ENCODE data around the gene CARMIL3. TPM values are rescaled to one million over a fixed set of nuclear protein-coding genes. Genes with fewer than 3 reads are reported as not detected.

Gene CARMIL3
- polyA plus RNA-seq, 1 experiment = not detected

DNA sequence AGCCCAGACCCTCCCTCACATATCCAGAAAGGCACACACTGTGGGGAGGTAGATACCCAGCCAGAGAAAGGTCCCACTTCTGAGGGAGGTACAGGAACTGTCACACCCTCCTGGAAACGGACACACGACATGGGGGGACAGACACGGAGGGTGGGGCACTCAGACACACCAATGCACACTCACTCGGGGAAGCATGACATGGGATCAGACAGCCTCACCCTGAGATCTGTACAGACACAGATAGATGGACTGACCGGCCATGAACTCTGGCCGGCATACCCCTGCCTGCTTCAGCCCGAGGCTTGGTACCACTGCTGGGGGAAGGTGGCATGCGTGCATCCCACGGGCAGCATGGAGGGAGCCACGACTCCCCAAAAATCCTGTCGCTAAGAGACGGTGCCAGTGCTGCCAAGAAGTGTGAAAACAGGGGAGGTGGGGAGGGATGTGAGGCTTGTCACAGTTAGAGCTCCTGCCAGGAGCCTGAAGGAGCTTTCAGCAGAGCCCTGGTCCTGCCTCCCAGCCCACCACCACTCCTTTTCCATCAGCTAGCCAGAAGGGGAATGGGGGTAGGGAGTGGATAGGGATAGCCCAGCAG is 20.1 kb downstream of the CARMIL3 start:
- CTCF ChIA-PET = interaction anchor here (1.4 to 1.6 kb wide), 2 partner anchors 14 to 18 kb away, joined by 5 to 6 read pairs; no protein-coding TSS in a partner anchor
- TF ChIP-seq CTCF (IDR thresholded peaks at IDR 0.05; ENCODE audit: low read depth, low read length) = no peak
- POLR2A ChIA-PET = no interaction called here
- H3K9me3 ChIP-seq (ENCODE audit: control insufficient read depth, insufficient read depth, low read length) = no peaks in the 10 kb centered on the region
- peaks cover 53% of the 10 kb centered on the region for H3K27me3 ChIP-seq (ENCODE audit: control insufficient read depth, insufficient read depth, low read length)
- DNase-seq (ENCODE audit: low read depth, low spot score) = no peak
- no peak overlapping the region for H3K27ac ChIP-seq (ENCODE audit: low read depth, low read length)
- H3K4me3 ChIP-seq (ENCODE audit: low read depth, low read length) = no peak overlapping the region

- DNase-seq (ENCODE audit: low read depth, low spot score) = no peak
- peaks cover 50% of the 10 kb centered on the region for H3K27me3 ChIP-seq (ENCODE audit: control insufficient read depth, insufficient read depth, low read length)
- H3K9me3 ChIP-seq (ENCODE audit: control insufficient read depth, insufficient read depth, low read length) = no peaks in the 10 kb centered on the region
- CTCF ChIA-PET = interaction anchor here (0.6 to 1.6 kb wide), 4 partner anchors 14 to 565 kb away, joined by 4 to 6 read pairs (median 4); no protein-coding TSS in a partner anchor
- POLR2A ChIA-PET = no interaction called here
- no peak overlapping the region for H3K27ac ChIP-seq (ENCODE audit: low read depth, low read length)
- no peak for TF ChIP-seq CTCF (IDR thresholded peaks at IDR 0.05; ENCODE audit: low read depth, low read length)
- no peak overlapping the region for H3K4me3 ChIP-seq (ENCODE audit: low read depth, low read length)
Measured at GRCh38 chr14:24072436-24072835, 20.6 kb downstream of the CARMIL3 start.

DNA sequence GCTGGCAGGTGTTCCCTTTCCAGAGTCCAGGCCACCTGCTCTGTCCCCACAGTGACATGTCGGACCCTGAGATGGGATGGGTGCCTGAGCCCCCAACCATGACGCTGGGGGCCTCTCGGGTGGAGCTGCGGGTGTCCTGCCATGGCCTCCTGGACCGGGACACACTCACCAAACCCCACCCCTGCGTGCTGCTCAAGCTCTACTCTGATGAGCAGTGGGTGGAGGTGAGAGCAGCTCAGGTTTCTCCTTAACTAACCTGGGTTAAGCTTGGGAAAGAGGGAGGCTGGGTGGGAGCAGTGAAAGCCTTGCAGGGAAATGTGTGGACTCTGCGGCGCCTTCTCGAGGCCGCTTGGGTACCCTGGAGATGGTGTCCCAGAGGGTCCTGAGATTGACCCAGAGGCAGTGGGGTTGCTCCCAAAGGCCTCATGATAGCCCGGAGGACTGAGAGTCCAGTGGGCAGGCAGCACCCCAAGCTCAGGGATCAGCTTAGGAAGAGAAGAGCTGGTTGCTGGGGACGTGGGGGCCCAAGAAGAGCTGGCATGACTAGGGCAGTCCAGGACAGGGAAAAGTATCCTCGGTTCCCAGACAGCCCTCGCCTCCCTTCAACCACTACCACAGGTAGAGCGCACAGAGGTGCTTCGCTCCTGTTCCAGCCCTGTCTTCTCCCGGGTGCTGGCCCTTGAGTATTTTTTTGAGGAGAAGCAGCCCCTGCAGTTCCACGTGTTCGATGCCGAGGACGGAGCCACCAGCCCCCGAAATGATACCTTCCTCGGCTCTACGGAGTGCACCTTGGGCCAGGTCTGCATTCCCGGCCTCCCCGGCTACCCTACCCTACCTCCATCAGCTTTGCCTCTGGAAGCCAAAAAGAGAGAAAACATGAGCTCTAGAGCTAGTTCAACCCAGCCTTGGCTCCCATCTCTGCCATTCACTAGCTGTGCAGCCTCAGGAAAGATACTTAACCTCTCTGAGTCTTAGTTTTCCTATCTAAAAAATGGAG is 21.4 kb downstream of the CARMIL3 start:
- Histone ChIP-seq H3K4me3 (ENCODE audit: low read depth, low read length) (no peak overlapping the region), H3K27ac (ENCODE audit: low read depth, low read length) (no peak overlapping the region), H3K27me3 (ENCODE audit: control insufficient read depth, insufficient read depth, low read length) (peaks cover 52% of the 10 kb centered on the region), H3K9me3 (ENCODE audit: control insufficient read depth, insufficient read depth, low read length) (no peaks in the 10 kb centered on the region)
- TF ChIP-seq CTCF (IDR thresholded peaks at IDR 0.05; ENCODE audit: low read depth, low read length) = no peak
- CTCF ChIA-PET = interaction anchor here (0.6 to 1.6 kb wide), 4 partner anchors 15 to 566 kb away, joined by 4 to 6 read pairs (median 4); no protein-coding TSS in a partner anchor
- no peak for DNase-seq (ENCODE audit: low read depth, low spot score)
- POLR2A ChIA-PET = no interaction called here

DNA sequence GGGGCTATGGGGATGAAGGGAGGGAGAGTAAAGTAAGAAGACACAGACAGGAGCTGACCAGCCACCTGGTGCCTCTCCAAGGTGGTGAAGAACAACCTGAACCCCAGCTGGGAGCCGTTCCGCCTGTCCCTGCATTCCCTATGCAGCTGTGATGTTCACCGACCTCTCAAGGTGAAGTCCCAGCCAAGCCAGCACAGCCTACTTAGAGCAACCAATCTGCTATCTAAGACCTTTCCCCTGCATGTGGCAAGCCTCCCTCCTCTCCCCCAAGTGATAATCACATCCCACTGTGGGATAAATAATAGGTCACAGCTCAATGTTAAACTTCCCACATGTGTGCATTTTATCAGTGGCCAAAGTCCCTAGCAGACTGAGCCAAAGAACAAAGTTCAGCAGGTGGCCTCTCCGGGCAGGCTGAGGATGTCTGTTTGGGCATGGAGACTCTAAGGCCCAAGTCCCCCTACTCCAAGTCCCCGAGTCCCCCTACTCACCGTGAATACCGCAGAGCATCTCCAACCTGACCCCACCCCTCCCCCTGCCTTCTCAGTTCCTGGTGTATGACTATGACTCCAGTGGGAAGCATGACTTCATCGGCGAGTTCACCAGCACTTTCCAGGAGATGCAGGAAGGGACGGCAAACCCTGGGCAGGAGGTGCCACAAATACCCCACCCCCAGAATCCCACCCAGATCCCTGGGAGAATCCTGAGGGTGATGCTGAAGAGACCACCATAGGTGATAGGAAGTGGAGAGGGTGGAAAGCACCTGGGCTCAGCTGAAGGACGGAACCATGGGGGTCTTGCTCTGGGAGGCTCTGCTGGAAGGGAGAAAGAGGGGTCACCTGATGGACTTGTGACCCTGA is 23.0 kb downstream of the CARMIL3 start:
- POLR2A ChIA-PET = no interaction called here
- H3K27ac ChIP-seq (ENCODE audit: low read depth, low read length) = no peak overlapping the region
- CTCF ChIA-PET = interaction anchor here (0.5 to 2.2 kb wide), 4 partner anchors 15 to 913 kb away, joined by 6 to 12 read pairs (median 8); no protein-coding TSS in a partner anchor
- H3K9me3 ChIP-seq (ENCODE audit: control insufficient read depth, insufficient read depth, low read length) = no peaks in the 10 kb centered on the region
- TF ChIP-seq CTCF (IDR thresholded peaks at IDR 0.05; ENCODE audit: low read depth, low read length) = no peak
- H3K27me3 ChIP-seq (ENCODE audit: control insufficient read depth, insufficient read depth, low read length) = peaks cover 53% of the 10 kb centered on the region
- H3K4me3 ChIP-seq (ENCODE audit: low read depth, low read length) = no peak overlapping the region
- no peak for DNase-seq (ENCODE audit: low read depth, low spot score)

All from AG04450 (cell line).